ACHN (cell line): ENCODE data around the gene DDX43.
"Not testable (repeated sequence)": the region's sequence is repeated elsewhere in the genome, so short reads cannot be mapped to it uniquely, and the experiment has no call there.

Experiments used
- DNase-seq: peaks from one replicate; pipeline ENCODE4 v3.0.0-alpha.2; 2015
- in situ Hi-C: cut with HindIII; loops from 2 replicates; pipeline ENCODE4 v1.10.0; 2017; ENCODE audit warnings: low sequenced_read_pairs, low pct_ligation_motif_present, low pct_unique_long_range_greater_than_20kb

The DDX43 gene

DNA sequence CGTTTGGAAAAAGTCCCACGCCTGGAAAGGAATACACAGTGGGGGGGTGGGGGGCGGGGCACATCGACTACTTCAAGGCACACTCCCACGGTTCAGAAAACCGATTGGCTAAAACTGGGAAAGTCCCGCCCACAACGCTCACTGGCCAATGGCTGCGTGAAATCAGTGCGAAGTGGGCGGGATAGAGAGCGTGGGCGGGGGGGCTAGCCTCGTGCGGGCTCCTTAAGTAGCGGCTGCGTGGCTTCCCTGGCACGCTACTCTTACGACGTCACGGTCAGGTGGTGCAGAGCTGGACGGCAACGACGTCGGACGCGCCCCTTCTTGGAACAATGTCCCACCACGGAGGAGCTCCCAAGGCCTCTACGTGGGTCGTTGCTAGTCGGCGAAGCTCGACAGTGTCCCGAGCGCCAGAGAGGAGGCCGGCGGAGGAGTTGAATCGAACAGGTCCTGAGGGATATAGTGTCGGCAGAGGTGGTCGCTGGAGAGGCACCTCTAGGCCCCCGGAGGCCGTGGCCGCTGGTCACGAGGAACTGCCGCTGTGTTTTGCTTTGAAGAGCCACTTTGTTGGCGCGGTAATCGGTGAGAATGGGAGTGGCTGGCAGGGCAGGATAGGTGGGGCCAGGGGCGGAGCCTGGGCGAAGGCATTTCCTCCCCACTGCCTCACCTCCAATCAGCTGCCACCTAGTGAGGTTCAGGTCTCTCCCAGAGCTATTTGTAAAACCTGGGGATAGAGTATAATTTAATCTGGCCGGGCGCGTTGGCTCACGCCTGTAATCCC is at the start of gene DDX43:
Gene DDX43 (plus strand): TSS at position 252 of the 778 bp plus-strand sequence. CDS start 78 bp downstream, at position 330.
- in situ Hi-C loops, result no loop called here
- DNase-seq, result no peak

DNA sequence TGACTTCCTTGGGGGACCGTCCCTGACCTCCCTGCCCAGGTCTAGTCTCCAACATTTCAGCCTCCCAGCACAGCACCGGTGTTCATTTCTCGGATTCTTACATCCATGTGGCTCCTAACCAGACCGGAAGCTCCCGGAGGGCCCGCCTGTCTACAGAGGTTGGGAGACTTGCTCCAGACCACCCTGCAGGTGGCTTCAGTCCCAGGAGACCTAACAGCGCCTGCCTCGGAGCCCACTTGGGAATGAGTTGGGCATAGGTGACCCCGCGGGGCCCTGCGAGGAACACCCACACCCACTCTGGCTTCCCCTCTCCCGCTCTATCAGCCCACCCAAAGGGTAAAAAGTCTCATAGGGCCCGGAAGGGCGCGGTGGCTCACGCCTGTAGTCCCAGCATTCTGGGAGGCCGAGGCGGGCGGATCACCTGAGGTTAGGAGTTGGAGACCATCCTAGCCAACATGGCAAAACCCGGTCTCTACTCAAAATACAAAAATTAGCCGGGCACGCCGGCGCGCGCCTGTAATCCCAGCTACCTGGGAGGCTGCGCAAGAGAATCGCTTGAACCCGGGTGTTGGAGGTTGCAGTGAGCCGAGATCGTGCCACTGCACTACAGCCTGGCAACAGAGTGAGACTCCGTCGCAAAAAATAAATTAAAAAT is 46.0 kb upstream of the DDX43 start:
- in situ Hi-C loops, result no loop called here
- no peak for DNase-seq

DNA sequence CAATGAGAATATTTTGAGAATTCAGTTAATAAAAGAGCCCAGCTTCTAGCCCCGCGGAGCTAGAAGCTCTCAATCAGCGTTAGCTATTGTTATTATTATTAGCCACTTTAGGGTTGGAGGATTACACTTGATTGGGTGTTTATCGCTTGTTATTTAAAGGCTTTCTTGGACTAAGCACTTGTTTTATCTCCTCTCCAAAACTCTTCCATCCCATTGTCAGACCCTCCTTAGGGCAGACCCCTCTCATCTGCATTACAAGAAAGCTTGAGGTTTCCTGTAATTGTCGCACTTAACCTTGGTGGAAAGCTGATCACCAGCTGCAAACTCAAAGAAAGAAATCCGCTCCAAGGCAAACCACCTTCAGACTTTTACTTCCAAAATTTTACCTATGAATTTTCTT is 45.3 kb upstream of the DDX43 start:
- in situ Hi-C loops, result no loop called here
- DNase-seq, result no peak

DNA sequence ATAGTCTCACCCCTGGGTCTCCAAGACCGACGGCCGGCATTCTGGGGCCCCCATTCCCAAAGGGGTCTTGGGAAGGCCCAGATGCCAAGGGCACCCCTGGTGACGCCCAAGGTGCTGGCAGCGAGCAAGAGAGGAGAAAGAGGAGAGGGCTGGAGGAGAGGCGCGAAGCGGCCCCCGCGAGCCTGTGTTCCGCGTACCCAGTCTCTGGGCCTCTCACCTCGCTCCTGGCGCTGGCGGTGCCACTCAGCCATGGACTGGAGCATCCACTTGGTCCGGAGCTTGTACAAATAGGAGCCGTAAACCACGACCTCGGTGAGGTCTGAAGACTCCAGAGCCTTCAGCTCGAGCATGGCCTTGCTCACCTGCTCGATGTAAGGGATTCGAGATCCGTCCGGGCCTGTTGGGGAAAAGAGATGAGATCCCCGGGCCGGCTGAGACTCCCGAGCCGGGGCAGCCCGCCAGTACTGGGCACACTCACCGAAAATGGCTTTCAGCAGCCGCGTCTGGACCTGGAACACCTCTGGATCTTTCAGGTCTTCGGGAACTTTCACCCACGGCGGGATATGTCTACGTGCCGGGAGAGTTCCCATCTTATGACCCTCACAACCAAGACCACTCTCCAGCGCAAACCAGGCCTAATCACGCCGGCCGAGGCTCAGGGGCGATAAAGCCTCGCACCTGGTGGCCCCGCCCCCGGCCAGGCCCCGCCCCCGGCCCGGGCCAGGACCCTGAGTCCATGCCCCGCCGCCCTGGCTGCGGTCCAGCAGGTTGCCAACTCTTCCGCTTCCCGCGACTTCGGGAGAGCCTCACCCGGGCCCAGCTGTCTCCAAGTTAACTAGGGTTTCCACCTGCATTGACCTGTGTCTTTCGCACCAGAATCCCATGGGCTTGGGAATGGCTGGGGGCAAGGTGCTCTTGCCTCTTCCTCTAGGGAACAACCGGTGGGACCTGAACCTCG is 40.7 kb upstream of the DDX43 start, which contains the start of gene DPPA5:
Gene DPPA5 (minus strand): TSS at position 641 of the 958 bp plus-strand sequence. CDS start 51 bp downstream, at position 590.
- in situ Hi-C loops, result no loop called here

DNA sequence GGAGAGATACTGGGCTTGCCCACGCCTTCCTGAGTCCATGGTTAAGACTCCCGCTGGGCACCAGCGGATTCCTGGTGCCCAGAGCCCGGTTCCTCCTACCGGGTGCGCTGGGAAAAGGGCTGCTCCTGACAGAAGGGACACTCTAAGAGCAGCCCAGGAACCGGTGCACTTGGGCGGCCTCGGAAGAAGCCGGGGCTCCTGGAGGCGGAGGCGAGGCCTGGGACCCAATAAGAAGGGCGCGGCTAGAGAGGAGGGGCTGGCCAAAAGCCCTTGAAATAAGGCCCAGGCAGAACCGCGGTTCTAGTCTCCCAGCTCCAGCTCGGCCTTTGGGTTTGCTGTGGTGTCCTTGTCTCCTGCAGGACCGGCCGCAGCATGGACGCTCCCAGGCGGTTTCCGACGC is 32.3 kb upstream of the DDX43 start, which contains the start of gene KHDC3L:
Gene KHDC3L (plus strand): TSS at position 301 of the 400 bp plus-strand sequence. CDS start 72 bp downstream, at position 373.
- no peak for DNase-seq
- in situ Hi-C loops, result no loop called here

More for the DNA sequence above, 40.7 kb upstream of the DDX43 start, which contains the start of gene DPPA5:
- DNase-seq, result no peak

DNA sequence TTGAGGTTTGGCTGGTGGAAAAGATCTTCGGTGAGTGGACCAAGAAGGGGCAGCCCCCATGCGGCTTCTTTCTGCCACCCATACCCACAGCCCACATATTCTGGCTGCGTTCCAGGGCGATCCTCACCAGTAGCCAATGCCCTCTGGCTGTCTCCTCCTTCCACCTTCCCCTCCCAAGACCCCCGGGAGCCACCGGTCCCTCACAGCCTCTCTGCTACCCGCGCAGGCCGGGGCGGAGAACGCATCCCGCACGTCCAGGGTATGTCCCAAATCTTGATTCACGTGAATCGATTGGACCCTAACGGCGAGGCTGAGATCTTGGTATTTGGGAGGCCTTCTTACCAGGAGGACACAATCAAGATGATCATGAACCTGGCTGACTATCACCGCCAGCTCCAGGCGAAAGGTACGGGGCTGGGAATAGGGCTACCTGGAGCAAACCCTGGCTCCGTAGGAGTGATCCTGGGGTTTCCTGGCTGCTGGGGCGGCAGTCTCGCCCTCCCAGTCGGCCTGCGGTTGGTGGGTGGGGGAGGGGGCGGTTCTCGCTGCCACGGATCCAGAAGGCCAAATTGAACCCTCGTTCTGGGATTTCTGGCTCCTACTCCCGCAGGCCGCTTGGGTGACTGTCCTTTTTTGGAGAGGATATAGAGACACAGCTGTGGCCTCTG is 31.6 kb upstream of the DDX43 start:
- no peak for DNase-seq
- in situ Hi-C loops, result no loop called here

DNA sequence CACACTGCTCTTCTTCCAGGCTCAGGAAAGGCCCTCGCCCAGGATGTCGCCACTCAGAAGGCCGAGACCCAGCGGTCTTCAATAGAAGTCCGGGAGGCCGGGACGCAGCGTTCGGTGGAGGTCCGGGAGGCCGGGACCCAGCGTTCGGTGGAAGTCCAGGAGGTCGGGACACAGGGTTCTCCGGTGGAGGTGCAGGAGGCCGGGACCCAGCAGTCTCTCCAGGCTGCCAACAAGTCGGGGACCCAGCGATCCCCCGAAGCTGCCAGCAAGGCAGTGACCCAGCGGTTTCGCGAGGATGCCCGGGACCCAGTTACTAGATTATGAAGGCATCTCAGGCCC is 31.1 kb upstream of the DDX43 start:
- DNase-seq, result no peak
- in situ Hi-C loops, result no loop called here

DNA sequence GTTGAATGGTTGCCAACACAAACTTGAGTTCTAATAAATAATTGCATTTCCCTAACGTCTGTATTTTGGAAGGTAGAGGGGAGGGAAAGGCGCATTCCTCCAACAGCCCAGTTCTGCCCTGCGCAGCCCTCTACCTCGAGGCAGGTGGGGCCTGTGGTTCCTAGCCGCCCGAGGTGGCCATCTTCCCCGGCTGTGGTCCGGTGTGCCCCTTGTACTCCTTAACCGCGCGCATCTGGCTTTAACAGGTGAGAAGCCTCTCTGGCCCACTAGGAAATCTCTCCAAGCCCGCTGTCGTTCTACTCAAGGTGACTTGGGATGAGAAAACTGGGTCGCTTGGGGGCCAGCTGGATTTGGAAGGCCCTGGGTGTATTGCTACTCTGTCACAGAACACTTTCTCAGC is 30.5 kb upstream of the DDX43 start:
- in situ Hi-C loops, result no loop called here
- DNase-seq, result no peak

DNA sequence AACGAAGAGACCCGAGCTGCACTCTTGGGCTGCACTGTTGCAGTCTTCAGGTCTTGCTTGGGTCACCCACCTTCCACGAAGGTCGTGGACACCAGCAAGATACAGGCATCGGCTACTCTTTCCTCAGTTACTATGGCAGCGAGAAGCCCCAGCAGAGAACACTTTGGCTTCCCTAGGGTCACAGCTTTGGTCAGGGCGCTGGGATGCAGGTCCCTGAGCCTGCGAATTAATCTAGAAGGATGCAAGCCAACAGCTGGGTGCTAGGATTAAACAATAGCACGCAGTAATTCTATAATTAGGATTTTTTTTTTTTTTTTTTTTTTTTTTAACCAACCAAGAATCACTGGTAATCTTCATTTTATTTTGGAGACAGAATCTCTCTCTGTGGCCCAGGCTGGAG is 30.1 kb upstream of the DDX43 start:
- in situ Hi-C loops, result no loop called here
- no peak for DNase-seq

DNA sequence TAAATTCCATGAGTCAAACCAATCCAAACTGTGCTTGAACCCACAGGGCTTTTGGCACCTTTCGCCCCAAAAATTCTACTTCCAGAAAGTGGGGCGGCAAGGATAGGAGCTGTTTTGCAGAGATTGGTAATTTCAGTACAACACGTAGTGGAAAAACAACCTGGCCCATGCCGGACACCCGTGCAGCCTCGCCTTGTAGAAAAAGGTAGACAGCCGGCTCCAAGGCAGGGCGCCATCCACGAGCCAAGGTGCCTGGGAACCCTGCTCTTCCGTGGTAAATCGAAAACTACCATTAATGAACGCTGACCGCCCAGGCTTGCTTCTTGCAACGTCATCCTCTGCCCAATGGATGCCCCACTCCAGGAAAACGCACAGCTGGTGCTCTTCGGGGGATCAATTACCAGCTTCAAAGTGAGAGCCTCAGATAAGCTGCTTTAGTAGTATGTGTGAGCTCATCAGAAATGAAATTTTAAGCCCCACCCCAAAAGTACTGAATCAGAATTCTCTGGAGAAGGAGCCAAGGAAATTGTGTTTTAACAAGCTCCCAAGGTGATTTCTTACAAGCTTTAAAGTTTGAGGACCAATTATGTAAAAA is 26.8 kb upstream of the DDX43 start:
- in situ Hi-C loops, result no loop called here
- no peak for DNase-seq

DNA sequence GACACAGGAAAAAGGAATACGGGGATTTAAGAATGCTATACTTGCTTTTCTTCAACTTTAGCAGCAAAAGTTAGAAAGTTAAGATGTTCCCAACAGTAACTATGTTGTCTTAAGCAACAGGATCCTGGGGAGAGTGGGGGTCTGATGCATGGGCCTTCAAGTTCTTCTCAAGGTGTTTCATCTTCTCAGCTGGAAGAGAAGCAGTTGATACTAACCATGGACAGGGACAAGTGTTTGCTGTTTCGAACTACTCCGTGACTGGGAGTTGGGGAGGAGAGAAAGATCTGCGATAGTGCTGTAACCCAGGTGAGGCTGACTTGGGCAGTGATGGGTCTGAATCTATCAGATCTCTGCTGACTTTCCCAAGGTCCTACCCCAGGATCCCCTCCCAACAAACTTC is 26.0 kb upstream of the DDX43 start:
- in situ Hi-C loops, result no loop called here
- DNase-seq, result no peak

DNA sequence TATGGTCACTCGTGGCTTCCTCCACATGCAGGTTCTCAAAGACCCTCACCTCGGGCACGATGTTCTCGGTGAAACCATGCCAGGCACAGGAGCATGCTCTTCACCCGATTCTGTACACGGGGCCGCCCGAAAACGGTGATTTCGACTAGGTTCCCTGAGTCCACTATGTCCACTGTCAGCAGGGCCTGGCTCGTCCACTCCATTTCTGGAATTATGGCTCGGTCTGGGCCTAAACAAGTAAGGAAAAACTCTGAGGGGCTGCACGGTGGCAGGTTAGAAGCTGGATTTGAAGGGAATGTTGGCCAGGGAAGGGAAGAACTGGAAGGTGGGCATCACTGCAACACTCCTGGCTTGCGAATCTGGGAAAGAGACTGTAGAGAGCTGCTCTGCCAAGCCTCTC is 25.5 kb upstream of the DDX43 start:
- DNase-seq, result no peak
- in situ Hi-C loops, result no loop called here

DNA sequence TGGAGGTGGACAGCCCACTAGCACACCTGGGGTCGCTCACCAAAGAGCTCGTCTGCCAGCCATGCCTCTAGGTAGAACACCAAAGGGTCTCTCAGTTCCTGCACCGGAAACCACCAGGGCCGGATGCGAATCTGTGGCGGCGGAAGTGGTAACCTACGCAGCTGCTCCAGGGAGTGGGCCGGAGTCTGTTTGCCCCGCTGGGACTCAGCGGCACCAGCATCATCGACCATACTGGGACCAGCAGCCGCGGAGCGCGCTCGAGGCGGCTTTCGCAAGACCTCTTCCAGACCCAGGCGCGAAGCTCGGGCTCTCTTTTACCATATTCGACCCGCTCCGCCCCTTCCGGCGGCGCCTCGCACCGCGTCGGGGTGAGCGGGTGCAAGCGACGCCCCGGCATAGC is 25.1 kb upstream of the DDX43 start, which contains the start of gene OOEP:
Gene OOEP (minus strand): TSS at position 335 of the 400 bp plus-strand sequence. CDS start 105 bp downstream, at position 230.
- DNase-seq, result no peak
- in situ Hi-C loops, result no loop called here

DNA sequence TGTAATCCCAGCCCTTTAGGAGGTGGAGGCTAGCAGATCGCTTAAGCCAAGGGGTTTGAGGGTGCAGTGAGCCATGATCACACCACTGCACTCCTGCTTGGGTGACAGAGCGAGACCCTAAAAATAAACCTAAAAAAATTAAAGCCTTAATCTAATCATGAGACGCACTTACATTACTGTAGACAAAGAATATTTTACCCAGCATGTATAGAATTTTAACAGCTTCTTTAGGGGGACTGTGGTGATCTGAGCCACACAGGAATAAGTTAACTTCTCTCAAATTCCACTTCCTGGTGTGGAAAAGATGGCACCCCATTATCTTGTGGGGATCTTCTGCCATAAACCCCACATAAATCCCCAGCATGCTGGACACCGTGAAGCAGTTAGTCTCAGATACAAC is 22.6 kb upstream of the DDX43 start:
- DNase-seq, result no peak
- in situ Hi-C loops, result no loop called here

DNA sequence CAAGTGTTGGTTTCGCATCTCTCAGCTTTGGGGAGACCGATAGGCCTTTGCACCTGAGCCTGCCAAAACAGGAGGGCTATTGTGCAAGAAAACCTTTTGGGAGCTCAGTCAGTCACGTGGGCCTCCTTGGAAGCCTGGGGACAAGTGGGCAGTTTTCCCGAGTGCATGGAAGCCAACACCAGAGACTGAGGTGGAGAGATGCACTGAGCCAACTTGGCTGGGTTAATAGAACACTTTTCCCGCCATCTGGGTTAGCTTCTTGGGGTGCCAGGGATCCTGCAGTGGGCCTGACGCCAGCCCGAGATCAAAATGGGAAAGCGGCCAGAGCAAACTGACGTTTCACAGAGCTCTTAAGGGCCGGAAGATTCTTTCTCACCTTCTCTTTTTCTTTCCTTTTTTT is 22.1 kb upstream of the DDX43 start:
- DNase-seq, result no peak
- in situ Hi-C loops, result no loop called here

DNA sequence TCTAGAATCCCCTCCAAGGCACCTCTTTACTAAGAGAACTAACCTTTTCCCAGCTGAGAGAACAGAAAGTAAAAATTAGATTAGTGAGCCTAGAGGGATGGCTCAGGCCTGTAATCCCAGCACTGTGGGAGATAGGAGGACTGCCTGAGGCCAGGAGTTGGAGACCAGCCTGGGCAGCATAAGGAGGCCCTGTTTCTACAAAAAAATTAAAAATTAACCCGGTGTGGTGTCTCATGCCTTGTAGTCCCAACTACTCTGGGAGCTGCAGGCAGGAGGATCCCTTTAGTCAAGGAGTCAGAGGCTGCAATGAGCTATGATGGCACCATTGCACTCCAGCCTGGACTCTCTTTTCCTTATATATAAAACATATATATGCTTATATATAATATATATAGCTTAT is 19.4 kb upstream of the DDX43 start:
- DNase-seq, result peak; percentile 58
- in situ Hi-C loops, result no loop called here

DNA sequence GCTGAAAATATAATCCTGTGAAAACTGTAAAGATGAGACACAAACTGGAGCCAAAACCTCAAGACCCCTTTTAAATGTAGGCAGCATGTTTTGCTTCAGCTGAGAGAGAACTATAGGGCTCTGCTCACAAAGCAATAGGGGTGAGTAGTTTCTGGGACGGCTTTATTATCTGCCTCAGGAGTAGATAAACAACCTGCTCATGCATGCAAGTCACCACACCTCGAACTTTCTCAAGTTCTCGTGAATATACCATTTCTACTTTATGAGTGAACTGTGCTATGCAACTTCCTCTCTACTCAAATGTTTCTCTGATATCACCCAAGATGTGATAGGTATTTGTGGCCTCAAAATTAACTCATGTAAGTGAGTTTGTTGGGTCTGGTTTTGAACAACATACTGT is 17.4 kb upstream of the DDX43 start:
- in situ Hi-C loops, result no loop called here
- no peak for DNase-seq

DNA sequence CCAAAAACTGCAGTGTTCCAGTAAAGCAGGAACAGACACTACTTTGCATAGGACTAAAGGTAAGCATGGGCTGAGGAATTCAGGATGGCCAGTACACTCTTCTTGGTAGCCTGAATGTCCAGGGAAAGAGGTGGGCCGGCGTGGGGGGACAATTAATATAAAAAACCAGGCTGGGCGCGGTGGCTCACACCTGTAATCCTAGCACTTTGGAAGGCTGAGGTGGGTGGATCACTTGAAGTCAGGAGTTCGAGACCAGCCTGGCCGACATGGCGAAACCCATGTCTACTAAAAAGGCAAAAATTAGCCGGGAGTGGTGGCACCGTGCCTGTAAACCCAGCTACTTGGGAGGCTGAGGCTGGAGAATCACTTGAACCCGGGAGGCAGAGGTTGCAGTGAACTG is 13.1 kb upstream of the DDX43 start:
- in situ Hi-C loops, result not testable (repeated sequence)

More for the DNA sequence above, 13.1 kb upstream of the DDX43 start:
- not testable (repeated sequence) for DNase-seq
